GM21390 (cell line): ENCODE measurements around the gene MMRN1.

Experiments used
- ATAC-seq: cut with Tn5 transposase; IDR thresholded peaks from one replicate; pipeline ENCODE4 v1.9.1; 2021; ENCODE audit not compliant: unreplicated experiment

MMRN1 gene

DNA sequence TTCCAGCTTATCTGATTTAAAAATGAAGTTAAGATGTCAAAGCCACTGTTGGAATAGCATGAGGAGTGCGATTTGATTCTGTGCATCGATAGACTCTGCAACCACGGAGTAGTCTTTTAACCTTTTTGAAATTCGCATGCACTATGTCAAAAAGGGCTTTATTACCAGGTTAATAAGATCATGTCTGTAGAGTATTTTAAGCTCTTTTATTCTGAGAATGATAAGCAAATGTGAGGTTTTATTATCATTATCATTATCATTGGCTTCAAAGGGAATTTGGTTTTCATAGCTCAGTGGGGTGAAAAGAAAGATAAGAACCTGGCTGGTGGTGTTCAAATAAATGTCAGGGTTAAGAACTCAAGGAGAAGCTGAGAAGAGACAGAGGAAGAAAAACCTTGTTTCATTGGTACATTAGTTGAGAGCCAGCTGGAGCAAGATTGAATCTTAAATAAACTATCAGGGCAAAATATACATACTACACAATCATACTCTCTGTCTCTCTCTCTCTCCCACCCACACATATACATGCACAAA, 102.6 kb downstream of the MMRN1 start:
- ATAC-seq: no peak

DNA sequence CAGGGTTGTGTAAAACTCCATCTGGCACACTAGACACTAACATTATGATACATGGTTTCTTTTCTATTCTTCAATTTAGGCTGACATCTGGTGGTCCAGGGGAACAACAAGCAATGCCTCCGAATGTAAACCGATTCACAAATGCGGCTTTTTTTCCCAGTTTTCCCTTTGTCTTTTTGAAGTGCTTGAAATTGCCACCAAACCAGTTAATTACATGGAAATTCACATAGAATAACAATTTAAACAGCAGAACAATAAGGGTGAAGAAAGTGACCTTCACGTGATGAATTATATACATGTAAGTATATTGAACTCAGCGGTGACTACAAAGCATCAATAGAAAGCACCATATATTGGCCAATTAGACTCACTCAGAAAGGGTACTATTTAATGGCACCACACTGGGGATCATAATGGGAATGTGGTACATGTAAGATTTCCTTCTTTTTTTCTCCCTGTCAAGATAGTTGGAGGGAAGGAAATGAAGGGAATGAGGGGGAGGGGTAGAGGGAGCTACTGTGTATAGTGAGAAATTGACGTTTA, 103.9 kb downstream of the MMRN1 start:
- ATAC-seq: no peak

DNA sequence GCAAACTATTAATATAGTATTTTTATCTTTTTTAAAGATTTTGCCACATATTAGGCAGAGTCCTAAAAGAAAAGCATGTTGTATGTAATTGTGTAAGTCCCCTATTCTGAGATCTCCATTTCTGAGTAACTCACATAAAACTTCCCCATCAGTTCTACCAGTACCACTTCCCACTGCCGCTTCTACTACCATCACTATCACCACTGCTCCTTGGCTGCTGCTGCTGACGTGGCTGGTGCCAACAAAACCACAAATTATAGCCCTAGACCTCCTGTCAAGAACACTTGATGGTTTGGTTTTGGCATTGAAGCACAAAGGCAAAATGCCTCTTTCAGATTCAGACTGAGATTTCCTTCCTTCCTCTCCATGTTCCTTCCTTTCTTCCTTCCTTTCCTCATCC, 106.4 kb downstream of the MMRN1 start:
- no peak for ATAC-seq

DNA sequence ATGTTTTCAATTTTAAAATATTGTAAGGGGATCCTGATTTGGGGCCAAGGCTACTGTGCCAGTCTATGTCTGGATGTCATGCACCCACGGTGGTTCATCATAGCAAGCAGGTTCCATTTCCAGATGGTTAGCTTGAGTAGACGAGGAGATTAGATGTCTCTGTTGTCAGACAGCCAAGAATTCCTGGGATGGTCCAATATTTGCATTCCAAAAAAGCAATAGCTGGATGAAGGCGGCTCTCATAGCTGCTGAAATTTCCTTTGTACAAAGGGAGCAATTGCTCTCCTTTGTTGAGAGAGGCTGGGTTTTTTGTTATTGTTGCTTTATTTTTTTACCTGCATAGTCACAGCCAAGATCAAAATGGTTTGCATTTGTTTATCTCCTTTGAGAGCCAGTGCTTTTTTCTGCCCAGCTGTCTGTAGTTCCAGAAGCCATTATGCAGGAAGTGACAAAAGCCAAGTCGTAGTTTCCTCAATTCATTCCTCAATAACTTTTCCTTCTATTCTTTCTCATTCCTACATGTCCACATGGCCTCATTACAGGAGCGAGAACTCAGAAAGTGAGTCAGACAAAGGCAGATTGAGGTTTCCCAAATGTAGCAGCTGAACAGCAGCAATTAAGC, 107.9 kb downstream of the MMRN1 start:
- ATAC-seq: no peak
